ENCODE measurements around the gene TTC12.

Gene TTC12

GRCh38 chr11:113314389-113315301 is at the start of gene TTC12:
Gene TTC12, plus strand, starts transcription at chr11:113314583. Its CDS starts 1,675 bp downstream, at chr11:113316258.
- DNase-seq, result peak; percentile 80 to 91 (median 88)

GRCh38 chr11:113265362-113265761 is 49.0 kb upstream of the TTC12 start:
- DNase-seq, result no peak

DNA sequence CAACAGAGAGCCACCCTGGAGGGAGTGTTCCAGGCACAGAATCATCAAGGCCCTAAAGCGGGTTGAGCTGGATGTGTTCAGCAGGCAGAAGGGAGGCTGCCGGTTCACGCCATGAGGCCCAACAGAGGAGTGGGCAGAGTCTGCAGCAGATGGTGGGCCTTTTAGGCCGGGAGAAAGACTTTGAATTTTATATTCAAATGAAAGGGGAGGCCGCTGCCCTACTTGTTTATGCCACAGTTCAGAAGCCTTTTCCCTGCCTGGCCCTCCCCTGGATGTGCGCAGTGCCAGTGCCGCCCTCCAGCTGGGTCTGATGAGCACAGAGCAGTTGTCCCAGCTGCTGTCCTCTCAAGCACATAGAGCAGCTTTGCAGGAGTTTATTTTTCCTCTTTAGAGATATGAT is 46.9 kb upstream of the TTC12 start:
- no peak for DNase-seq

DNA sequence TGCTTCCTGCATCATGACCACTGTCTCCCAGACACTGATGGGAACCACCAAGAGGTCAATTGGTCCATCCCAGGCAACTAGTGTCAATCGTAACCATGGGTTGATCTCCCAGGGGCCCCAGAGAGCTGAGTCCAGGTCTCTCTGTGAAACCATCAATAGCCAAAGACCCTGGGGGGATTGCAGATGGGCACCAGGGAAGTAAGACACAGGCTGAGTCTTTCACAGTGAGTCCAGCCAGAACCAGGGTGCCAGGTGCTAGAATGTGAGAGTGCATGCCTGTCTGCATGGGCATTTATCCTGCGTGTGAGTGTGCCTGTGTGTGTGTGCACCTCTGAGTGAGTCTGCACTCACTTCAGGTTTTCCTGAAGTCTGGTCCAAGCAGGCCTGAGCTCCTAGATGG is 45.3 kb upstream of the TTC12 start:
- DNase-seq, result no peak

- no peak for DNase-seq
Measured at GRCh38 chr11:113269636-113270035, 44.7 kb upstream of the TTC12 start.

DNA sequence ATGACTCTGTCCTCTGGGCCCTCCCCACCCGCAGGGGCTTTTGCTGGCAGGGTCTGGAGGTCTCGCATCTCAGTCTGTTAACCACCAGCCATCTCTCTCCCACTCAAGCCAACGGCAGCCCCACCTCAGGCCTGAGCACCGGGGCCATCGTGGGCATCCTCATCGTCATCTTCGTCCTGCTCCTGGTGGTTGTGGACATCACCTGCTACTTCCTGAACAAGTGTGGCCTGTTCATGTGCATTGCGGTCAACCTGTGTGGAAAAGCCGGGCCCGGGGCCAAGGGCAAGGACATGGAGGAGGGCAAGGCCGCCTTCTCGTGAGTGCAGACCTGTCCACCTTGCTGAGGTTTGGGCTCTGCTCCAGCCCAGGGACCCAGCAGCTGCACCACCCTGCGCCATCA is 44.3 kb upstream of the TTC12 start:
- no peak for DNase-seq

GRCh38 chr11:113271551-113272245 is 42.7 kb upstream of the TTC12 start:
- no peak for DNase-seq

DNA sequence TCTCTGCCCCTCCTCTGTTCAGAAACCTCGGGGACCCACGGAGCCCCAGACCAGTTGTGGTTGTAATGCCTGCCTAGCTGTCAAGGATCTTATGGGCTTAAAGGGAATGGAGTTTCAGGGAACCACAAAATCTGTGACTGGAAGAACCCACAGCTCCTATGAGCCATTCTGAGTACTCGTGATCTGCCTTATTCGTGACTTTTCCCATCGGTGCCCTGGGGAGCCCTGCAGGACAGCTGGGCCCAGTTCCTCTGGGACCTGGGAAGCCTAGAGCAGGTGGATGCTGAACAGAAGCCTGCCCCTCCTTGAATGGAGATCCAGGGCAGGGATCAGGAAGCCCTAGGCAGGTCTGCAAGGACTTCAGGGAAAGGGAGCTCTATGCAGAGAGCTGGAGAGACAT is 42.1 kb upstream of the TTC12 start:
- DNase-seq, result no peak

- no peak for DNase-seq
Measured at GRCh38 chr11:113272927-113273615, 41.3 kb upstream of the TTC12 start.

GRCh38 chr11:113273720-113274119 is 40.7 kb upstream of the TTC12 start:
- DNase-seq, result no peak

DNA sequence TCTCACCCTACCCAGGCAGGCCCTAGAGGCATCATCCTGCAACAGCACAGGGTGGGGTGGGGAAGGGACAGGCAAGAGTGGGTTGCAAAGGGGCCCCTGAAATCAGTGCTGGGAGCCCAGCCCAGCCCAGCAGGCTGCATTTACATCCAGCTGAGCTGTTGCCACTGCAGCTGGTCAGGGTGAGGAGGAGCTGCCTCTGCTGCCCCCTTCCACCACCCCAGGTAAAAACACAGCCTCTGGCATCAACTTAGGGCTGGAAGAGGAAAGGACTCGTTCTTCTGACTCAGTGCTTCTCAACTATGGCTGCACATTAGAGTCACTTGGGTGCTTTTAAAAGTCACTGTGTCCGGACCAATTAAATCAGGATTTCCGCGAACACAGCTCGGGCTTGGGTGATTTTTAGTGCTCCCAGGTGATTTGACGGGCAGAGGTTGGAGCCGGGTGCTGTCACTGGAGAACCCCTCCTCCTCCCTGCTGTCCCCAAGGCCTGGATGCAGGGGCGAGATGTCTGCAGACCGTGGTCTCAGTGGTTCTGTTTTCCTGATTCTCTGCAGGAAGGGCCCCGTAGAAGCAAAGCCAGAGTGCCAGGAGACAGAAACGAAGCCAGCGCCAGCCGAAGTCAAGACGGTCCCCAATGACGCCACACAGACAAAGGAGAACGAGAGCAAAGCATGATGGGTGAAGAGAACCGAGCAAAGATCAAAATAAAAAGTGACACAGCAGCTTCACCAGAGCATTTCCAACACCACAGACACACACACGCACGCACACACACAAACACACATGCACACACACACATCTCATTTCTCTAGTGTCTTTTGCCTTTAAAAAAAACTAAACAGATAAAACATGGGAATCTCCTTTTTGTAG is 39.4 kb upstream of the TTC12 start:
- DNase-seq, result no peak

GRCh38 chr11:113275602-113276001 is 38.8 kb upstream of the TTC12 start:
- no peak for DNase-seq

- no peak for DNase-seq
Measured at GRCh38 chr11:113276466-113276865, 37.9 kb upstream of the TTC12 start.

DNA sequence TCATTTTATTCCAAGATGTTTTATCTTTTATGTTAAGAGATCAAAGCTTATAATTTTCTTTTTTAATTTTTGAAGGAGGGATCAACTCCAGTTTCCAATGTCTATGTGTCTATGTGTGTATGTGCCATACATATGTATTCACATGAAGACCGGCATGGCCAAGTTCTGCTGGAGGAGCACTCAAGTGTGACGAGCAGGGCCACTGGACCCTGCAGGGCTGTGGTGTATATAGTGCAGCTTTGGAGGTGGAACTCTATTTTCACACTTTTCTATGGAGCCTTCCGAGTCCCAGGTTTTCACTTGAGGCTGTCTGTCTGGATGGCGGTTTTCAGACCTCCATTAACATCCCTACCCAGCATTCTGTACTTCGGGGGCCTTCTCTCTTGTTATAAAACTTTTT is 36.5 kb upstream of the TTC12 start:
- DNase-seq, result no peak

DNA sequence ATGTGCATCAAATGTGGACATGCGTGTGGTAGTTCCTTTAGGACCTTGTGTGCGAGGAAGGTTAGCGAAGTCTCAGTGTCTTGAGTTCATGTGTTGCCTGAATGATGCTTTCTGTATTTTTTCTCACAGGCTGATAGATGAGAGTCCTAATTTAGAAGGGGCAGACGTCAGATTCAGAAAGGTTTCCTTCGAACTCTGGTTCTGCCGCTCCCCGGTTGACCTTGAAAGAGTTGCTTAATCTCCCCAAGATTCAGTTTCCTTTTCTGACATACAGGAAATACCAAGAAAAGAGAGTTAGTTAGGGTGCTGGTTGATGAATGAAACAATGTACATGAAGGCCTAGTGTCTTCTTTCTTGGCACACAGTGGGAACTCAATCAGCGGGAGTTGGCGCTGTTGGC is 35.9 kb upstream of the TTC12 start:
- no peak for DNase-seq

DNA sequence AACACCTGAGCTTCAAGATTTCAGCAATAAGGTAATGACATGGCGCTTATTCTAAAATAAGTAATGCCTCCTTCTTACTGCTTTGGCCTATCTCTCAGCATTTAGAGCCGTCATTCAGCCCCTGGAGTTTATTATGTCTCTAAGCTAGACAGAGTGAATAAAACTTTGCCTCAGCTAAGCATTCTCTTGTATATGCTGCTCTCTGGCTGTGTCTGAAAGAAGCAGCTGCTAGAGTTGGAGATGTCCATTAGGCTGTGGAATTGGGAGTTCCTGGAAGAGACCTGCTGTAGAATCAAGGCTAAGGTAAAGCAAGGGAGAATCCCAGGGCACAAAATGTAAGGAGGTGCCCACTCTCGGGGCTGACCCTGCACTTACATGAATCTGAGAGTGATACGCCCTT is 35.5 kb upstream of the TTC12 start:
- DNase-seq, result no peak

- DNase-seq, result no peak
Measured at GRCh38 chr11:113279591-113279990, 34.8 kb upstream of the TTC12 start.

GRCh38 chr11:113281052-113281725 is 33.2 kb upstream of the TTC12 start:
- no peak for DNase-seq

GRCh38 chr11:113282898-113283437 is 31.4 kb upstream of the TTC12 start:
- DNase-seq, result no peak

- no peak for DNase-seq
Measured at GRCh38 chr11:113283881-113284280, 30.5 kb upstream of the TTC12 start.

- no peak for DNase-seq
Measured at GRCh38 chr11:113286009-113286408, 28.4 kb upstream of the TTC12 start.

All from activated CD4-positive, CD25-positive, alpha-beta regulatory T cell (primary cell).